Kidney (tissue), 14 donors: Measurements from ENCODE around the gene AOPEP. TPM values are rescaled to one million over a fixed set of nuclear protein-coding genes. Genes with fewer than 3 reads are reported as not detected.

Experiments used
- DNase-seq, 5 donors: peaks; one replicate each; pipeline ENCODE4 v3.0.0-alpha.2; 2013 to 2020
- FAIRE-seq: peaks from 2 replicates; lab custom pipeline; 2012; peaks lifted over from hg19 to GRCh38; lab: Jason Lieb, UNC
- H3K27ac ChIP-seq, 2 donors: one replicate each; pipeline ENCODE4 v1.7.0; 2013; ENCODE audit warnings: low read depth in 2 of 2, low read length in 2 of 2, inconsistent platforms in 1 of 2
- H3K27me3 ChIP-seq: one replicate; pipeline ENCODE4 v1.7.1; 2013; ENCODE audit warnings: low read length, inconsistent platforms; ENCODE audit not compliant: control insufficient read depth, insufficient read depth
- H3K36me3 ChIP-seq, 3 donors: one replicate each; pipeline versions ENCODE4 v1.7.0 to v1.7.1; 2013; ENCODE audit warnings: low read length in 3 of 3, control low read depth in 1 of 3, inconsistent platforms in 1 of 3; ENCODE audit not compliant: insufficient read depth in 3 of 3, control insufficient read depth in 2 of 3
- H3K4me1 ChIP-seq, 3 donors: one replicate each; pipeline versions ENCODE4 v1.7.0 to v1.7.1; 2013; ENCODE audit warnings: low read length in 3 of 3, inconsistent platforms in 1 of 3, low read depth in 1 of 3; ENCODE audit not compliant: control insufficient read depth in 2 of 3, insufficient read depth in 2 of 3
- H3K4me3 ChIP-seq, 3 donors: one replicate each; pipeline versions ENCODE4 v1.7.0 to v1.8.1; 2013; ENCODE audit warnings: low read length in 3 of 3, control low read depth in 1 of 3, inconsistent platforms in 1 of 3
- H3K9ac ChIP-seq, 3 donors: one replicate each; pipeline versions ENCODE4 v1.7.0 to v1.7.1; 2013; ENCODE audit warnings: low read length in 3 of 3, control low read depth in 1 of 3, inconsistent platforms in 1 of 3
- H3K9me3 ChIP-seq, 3 donors: one replicate each; pipeline versions ENCODE4 v1.7.0 to v1.7.1; 2013; ENCODE audit warnings: low read length in 3 of 3, control low read depth in 1 of 3, inconsistent platforms in 1 of 3; ENCODE audit not compliant: control insufficient read depth in 2 of 3, insufficient read depth in 1 of 3
- CTCF ChIP-seq: IDR thresholded peaks from 3 replicates; pipeline ENCODE4 v1.5.1; 2012; ENCODE audit warnings: mild to moderate bottlenecking, moderate library complexity, borderline replicate concordance; ENCODE audit not compliant: insufficient read depth; ENCODE audit errors: extremely low read depth
- intact Hi-C: fragments of 100-400 bp; cut with DNase I; formaldehyde crosslinking; loops from one replicate; pipeline ENCODE4 v1.11.1; 2022
- polyA plus RNA-seq: library from polyadenylated mRNA; stranded (reverse); fragments of 350-450 nt; fragmentation: Illumina TruSeq; extraction: RNeasy Lipid Tissue Mini Kit (QIAGEN cat#74804); gene quantifications from one replicate; pipeline ENCODE4 v1.2.3, GENCODE V29; 2014; ENCODE audit warnings: low read depth, low replicate concordance; ENCODE audit not compliant: insufficient read depth
- total RNA-seq: library from RNA; stranded (reverse); fragmentation: NEBNext Ultra II Directional; extraction: Animal tissue kit (Norgen Biotek cat#: 25700); gene quantifications from one replicate; pipeline ENCODE4 v1.2.1, GENCODE V29; 2021
- donor health status: control.
- donor health status: control.
- donor health status: control.
- donor health status: control.
- donor health status: control.
- donor health status: DM: yes; HTN: yes; CAD: no.
- donor health status: Normal renal cell carcinoma (clear cell type).

AOPEP gene
- total and polyA plus RNA-seq, 2 donors from 2014 or later: 52.2 to 119 TPM

DNA sequence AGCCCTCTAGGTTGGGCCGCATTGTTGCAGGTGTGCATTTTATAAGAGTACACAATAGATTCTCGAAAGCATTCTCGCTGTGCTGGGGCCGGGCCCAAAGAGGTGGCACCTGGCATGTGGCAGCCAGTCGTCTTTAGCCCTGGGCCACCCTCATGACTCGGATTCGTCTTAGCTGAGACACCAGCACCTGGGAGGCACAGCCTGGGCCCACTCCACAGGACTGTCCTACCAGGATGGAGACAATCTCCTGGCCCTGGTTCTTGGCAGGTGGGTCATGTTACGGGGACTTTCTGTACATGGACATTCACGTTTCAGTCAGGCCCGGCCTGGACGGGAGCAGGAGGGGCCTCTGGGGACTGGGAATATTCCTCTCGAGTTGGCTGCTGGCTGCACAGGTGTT lies 378.5 kb downstream of the AOPEP start:
- Histone ChIP-seq H3K27ac (no peak overlapping the region), H3K27me3 (no peaks in the 10 kb centered on the region), H3K9ac (no peak overlapping the region), H3K9me3 (no peaks in the 10 kb centered on the region), H3K4me1 (peaks cover 4 to 24% (median 14%) of the 10 kb centered on the region in 3 donors), H3K36me3 (peaks cover 2 to 25% (median 12%) of the 10 kb centered on the region in 3 donors), H3K4me3 (no peak overlapping the region)
- DNase-seq (peak in 1 of 5 donors; percentile 65), FAIRE-seq (no peak)
- intact Hi-C loops: no loop called here
- TF ChIP-seq CTCF: no peak

DNA sequence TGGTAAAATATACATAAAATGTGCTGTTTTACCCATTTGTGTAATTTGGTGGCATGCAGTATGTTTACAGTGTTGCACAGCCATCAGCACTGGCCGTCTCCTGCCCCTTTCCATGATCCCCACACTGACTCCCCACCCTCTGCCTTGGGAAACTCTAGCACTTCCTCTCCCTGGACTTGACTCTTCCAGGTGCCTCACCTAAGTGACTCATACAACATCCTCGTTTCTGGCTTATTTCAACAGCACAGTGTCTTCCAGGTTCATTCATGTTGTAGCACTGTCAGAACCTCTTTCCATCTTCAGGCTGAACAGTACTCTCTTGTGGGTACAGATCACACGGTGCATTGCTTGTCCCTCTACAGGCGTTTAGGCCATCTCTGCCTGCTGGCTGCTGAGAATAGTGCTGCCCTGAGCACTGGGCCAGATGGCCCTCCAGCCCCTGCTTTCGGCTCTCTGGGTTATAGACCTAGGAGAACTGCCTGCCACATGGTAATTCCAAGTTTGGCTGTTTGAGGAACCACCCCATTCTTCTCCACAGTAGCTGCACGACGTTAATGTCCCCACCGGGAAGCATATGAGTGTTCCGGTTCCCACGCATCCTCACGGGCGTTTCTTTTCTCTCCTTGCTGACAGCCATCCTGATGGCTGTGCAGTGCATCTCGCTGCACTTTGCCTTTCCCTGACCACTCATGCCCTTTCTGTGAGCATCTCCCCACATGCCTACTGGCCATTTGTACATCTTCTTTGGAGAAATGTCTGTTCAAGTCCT lies 379.2 kb downstream of the AOPEP start:
- no peaks in the 10 kb centered on the region for H3K27me3 ChIP-seq
- no peaks in the 10 kb centered on the region for H3K9me3 ChIP-seq
- intact Hi-C loops: no loop called here
- peak in 1 of 5 donors; percentile 46 for DNase-seq
- peaks cover 2 to 27% (median 12%) of the 10 kb centered on the region in 3 donors for H3K36me3 ChIP-seq
- H3K9ac ChIP-seq: no peak overlapping the region
- no peak for FAIRE-seq
- H3K27ac ChIP-seq: peak overlapping the region in 1 of 2 donors; percentile 7
- peaks cover 4 to 19% (median 9%) of the 10 kb centered on the region in 3 donors for H3K4me1 ChIP-seq
- no peak for TF ChIP-seq CTCF
- H3K4me3 ChIP-seq: no peak overlapping the region

DNA sequence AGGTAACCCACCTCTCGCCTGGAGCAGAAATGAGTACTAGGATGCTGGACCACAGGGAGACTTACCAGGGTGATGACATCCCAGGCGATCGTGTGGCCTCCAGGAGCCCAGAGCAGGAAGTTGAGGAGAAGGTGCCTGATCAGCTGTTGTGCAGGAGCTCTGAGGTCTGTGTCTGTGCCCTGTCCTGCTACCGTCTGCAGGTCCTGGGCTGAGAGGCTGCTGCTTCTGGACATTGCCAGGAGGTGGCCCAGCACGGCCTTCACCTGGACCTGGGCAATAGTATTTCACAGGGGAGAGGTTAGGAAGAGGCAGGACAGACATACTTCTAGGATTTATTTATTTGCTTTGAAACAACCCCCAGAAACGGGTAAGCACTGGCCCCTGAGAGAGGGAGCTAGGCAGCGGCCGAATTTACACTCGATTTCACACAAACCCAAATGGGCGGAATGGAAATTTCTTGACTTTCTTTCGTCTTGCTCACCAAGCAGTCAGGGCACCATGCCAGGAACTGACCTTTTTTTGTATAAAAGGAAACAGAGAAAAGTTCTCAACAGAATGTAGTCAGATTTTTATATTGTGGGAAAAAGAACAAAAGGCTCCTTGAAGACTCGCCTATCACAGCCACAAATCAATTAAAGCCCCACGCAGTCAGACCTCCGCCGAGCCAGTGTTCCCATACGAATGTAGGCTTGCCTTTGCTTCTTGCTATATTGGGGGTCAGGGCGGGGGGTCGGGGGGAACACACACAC lies 380.7 kb downstream of the AOPEP start:
- intact Hi-C loops: no loop called here
- DNase-seq: peak in 2 of 5 donors; percentile 74 to 78
- Histone ChIP-seq H3K4me3 (no peak overlapping the region), H3K27me3 (no peaks in the 10 kb centered on the region), H3K9me3 (no peaks in the 10 kb centered on the region), H3K36me3 (peaks cover 7 to 34% (median 22%) of the 10 kb centered on the region in 3 donors), H3K9ac (no peak overlapping the region), H3K4me1 (peaks cover 2 to 12% (median 5%) of the 10 kb centered on the region in 3 donors), H3K27ac (peak overlapping the region in 1 of 2 donors; percentile 72)
- no peak for TF ChIP-seq CTCF
- FAIRE-seq: no peak
